Neutrophil (primary cell): Measurements from ENCODE around the gene MEX3A.
A peak's percentile ranks its signal among the peaks of the same experiment; 100 is the strongest.

Source experiments
- H3K27ac ChIP-seq: fragments of 200-600 bp; sonication (generic); 2 replicates; pipeline ENCODE4 v1.5.1; 2016; ENCODE audit warnings: mild to moderate bottlenecking, moderate library complexity
- H3K27me3 ChIP-seq: fragments of 200-600 bp; sonication (generic); 2 replicates; pipeline ENCODE4 v1.6.0; 2016; ENCODE audit warnings: mild to moderate bottlenecking
- H3K36me3 ChIP-seq: fragments of 200-600 bp; sonication (generic); 2 replicates; pipeline ENCODE4 v1.5.1; 2017
- H3K4me1 ChIP-seq, 2 experiments: fragments of 200-600 bp in 1 of 2; sonication (generic) in 1 of 2; 1 replicate in 1 of 2; 2 replicates in 1 of 2; pipeline versions ENCODE4 v1.5.1 to v1.6.1; 2013 to 2016; ENCODE audit warnings: low read depth in 1 of 2, low read length in 1 of 2, mild to moderate bottlenecking in 1 of 2, moderate library complexity in 1 of 2; ENCODE audit not compliant: control insufficient read depth in 1 of 2, insufficient read depth in 1 of 2
- H3K4me3 ChIP-seq, 2 experiments: fragments of 200-600 bp in 1 of 2; sonication (generic) in 1 of 2; 1 replicate in 1 of 2; 2 replicates in 1 of 2; pipeline ENCODE4 v1.5.1; 2013 to 2016; ENCODE audit warnings: low read depth in 1 of 2, low read length in 1 of 2, mild to moderate bottlenecking in 1 of 2, moderate library complexity in 1 of 2
- H3K9me3 ChIP-seq: fragments of 200-600 bp; sonication (generic); 2 replicates; pipeline ENCODE4 v1.5.1; 2016
- TF ChIP-seq, protein P1 (sequence below): fragments of 200-600 bp; sonication (generic); IDR thresholded peaks from 2 replicates; pipeline ENCODE4 v1.5.1; 2016; ENCODE audit warnings: antibody characterized with exemption

Gene MEX3A

DNA sequence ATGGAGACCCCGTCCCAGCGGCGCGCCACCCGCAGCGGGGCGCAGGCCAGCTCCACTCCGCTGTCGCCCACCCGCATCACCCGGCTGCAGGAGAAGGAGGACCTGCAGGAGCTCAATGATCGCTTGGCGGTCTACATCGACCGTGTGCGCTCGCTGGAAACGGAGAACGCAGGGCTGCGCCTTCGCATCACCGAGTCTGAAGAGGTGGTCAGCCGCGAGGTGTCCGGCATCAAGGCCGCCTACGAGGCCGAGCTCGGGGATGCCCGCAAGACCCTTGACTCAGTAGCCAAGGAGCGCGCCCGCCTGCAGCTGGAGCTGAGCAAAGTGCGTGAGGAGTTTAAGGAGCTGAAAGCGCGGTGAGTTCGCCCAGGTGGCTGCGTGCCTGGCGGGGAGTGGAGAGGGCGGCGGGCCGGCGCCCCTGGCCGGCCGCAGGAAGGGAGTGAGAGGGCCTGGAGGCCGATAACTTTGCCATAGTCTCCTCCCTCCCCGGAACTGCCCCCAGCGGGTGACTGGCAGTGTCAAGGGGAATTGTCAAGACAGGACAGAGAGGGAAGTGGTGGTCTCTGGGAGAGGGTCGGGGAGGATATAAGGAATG is 32.8 kb upstream of the MEX3A start:
- Histone ChIP-seq H3K36me3 (no peaks in the 10 kb centered on the region), H3K27ac (no peak overlapping the region), H3K4me3 (peak overlapping the region in 1 of 2 experiments; percentile 10), H3K4me1 (peaks cover 15 to 21% of the 10 kb centered on the region in 2 experiments), H3K27me3 (peaks cover 86% of the 10 kb centered on the region), H3K9me3 (no peaks in the 10 kb centered on the region)
- TF ChIP-seq, protein P1, sequence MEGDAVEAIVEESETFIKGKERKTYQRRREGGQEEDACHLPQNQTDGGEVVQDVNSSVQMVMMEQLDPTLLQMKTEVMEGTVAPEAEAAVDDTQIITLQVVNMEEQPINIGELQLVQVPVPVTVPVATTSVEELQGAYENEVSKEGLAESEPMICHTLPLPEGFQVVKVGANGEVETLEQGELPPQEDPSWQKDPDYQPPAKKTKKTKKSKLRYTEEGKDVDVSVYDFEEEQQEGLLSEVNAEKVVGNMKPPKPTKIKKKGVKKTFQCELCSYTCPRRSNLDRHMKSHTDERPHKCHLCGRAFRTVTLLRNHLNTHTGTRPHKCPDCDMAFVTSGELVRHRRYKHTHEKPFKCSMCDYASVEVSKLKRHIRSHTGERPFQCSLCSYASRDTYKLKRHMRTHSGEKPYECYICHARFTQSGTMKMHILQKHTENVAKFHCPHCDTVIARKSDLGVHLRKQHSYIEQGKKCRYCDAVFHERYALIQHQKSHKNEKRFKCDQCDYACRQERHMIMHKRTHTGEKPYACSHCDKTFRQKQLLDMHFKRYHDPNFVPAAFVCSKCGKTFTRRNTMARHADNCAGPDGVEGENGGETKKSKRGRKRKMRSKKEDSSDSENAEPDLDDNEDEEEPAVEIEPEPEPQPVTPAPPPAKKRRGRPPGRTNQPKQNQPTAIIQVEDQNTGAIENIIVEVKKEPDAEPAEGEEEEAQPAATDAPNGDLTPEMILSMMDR, result no peak

DNA sequence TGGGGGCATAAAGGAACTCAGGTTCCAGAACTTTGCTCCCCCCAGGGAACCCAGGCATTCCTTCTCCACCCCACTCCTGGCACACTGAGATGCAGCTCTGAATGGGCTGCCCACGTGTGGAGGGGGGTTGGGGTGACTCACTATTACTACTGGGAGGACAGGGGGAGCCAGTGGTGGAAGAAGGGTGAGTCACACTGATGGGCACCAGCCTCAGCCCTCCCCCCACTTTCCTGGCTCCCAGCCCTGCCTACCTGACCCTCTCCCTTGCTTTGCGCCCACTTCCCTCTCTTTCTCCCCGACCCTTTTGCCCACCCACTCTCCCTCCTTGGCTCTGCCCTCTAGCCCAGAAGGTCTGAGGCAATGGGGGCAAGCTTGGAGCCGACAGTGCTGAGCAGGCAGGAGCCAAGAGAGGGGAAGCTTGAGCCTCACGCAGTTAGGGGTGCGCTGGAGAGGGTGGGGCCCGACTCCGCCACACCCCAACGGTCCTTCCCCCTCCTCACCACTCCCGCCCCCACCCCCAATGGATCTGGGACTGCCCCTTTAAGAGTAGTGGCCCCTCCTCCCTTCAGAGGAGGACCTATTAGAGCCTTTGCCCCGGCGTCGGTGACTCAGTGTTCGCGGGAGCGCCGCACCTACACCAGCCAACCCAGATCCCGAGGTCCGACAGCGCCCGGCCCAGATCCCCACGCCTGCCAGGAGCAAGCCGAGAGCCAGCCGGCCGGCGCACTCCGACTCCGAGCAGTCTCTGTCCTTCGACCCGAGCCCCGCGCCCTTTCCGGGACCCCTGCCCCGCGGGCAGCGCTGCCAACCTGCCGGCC is 32.0 kb upstream of the MEX3A start, which contains the start of gene LMNA:
Gene LMNA (plus strand): TSS at position 611 of the 818 bp plus-strand sequence. CDS start 208 bp downstream, outside the sequence.
- TF ChIP-seq, protein P1, result no peak
- no peak within 1 kb of the TSS for H3K27ac ChIP-seq
- H3K36me3 ChIP-seq, result no peaks in the 10 kb centered on the region
- peaks cover 91% of the 10 kb centered on the region for H3K27me3 ChIP-seq
- H3K9me3 ChIP-seq, result no peaks in the 10 kb centered on the region
- H3K4me3 ChIP-seq, result peak within 1 kb of the TSS in 1 of 2 experiments; percentile 10
- H3K4me1 ChIP-seq, result peaks cover 15 to 21% of the 10 kb centered on the region in 2 experiments

DNA sequence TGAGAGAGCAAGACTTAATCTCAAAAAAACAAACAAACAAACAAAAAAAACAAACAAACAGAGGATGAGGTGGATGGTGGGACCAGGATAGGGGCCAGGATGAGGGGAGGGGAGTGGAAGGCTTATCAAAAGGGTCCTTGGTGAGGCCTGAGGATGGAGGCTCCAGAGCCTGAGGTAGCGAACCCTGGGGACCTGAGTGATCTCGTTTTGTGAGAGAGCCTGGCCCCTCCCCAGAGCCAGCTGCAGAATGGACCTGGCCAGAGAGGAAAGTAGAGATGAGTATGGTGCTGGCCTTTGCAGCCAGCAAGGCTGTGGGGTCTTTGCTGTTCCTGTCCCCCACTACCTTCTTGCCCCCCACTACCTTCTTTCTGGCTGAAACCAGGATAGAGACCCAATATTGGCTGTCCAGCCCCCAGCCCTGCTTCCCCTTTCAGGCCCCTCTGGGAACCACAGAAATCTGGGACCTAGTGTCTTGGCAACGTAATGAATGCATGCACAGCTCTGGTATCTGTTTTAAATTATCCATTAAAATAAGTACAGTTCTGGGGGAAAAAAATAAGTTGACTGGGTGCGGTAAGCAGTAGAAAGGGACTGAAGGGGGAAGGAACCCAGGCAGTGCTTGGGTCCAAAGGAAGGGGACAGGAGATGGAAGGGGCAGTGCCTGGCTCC is 31.2 kb upstream of the MEX3A start:
- H3K36me3 ChIP-seq, result no peaks in the 10 kb centered on the region
- peaks cover 15 to 21% of the 10 kb centered on the region in 2 experiments for H3K4me1 ChIP-seq
- H3K9me3 ChIP-seq, result no peaks in the 10 kb centered on the region
- TF ChIP-seq, protein P1, result no peak
- H3K27me3 ChIP-seq, result peaks cover 95% of the 10 kb centered on the region
- H3K27ac ChIP-seq, result no peak overlapping the region
- no peak overlapping the region for H3K4me3 ChIP-seq

DNA sequence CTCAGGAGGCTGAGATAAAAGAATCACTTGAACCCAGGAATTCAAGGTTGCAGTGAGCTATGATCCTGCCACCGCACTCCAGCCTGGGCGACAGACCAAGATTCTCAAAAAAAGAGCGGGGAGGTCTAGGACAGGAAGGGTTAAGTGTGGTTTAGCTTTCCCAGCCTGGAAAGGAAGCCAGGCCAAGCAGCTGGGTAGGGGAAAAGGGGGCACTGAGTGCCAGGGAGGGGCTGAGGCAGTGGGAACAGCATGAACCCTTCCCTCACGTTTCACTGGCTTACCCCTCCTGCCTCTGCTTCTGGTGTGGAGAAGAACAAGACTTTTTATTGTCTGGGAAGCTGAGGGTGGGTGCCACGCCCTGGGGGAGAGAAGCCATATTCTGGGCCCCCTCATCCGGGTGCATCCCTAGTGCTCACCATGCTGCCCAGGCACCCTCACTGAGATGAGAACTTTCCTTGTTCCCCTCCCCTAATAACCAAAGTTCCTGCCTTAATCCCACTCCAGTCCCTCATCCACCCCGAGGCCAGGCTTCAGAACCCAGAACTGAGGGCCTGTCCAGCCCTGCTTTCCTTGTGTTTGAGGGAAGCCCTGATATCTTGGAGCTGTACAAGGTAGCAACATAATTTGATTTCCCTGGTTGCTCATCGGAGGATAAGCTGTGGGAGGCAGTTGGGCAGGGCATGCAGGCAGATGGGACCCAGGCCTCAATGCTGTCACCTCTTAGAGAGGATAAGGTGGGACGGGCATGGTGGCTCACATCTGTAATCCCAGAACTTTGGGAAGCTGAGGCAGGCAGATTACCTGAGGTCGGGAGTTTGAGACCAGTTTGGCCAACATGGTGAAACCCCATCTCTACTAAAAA is 30.2 kb upstream of the MEX3A start:
- Histone ChIP-seq H3K36me3 (no peaks in the 10 kb centered on the region), H3K27me3 (peaks cover 97% of the 10 kb centered on the region), H3K4me1 (peaks cover 15 to 21% of the 10 kb centered on the region in 2 experiments), H3K4me3 (no peak overlapping the region), H3K27ac (no peak overlapping the region), H3K9me3 (no peaks in the 10 kb centered on the region)
- TF ChIP-seq, protein P1, result no peak
